K562 (cell line): Measurements from ENCODE around the gene MTERF2.

Experiments
- EP400 ChIP-seq: fragments of 450-650 bp; IDR thresholded peaks from 2 replicates; pipeline ENCODE4 v1.6.1; 2017; ENCODE audit warnings: antibody characterized with exemption, mild to moderate bottlenecking, moderate library complexity
- KAT7 ChIP-seq: sonication (generic); formaldehyde crosslinking; IDR thresholded peaks from 2 replicates; pipeline ENCODE4 v1.8.0; 2022; ENCODE audit warnings: missing genetic modification reagents, mild to moderate bottlenecking, borderline replicate concordance
- NCOA4 ChIP-seq: fragments of 450-650 bp; IDR thresholded peaks from 2 replicates; pipeline ENCODE4 v1.6.1; 2018; ENCODE audit warnings: mild to moderate bottlenecking; ENCODE audit not compliant: partially characterized antibody
- NR3C1 ChIP-seq: sonication (generic); formaldehyde crosslinking; IDR thresholded peaks from 2 replicates; pipeline ENCODE4 v1.8.1; 2022; ENCODE audit warnings: missing genetic modification reagents
- POLR2AphosphoS5 ChIP-seq: IDR thresholded peaks from 2 replicates; pipeline ENCODE4 v1.6.1; 2011; ENCODE audit warnings: mild to moderate bottlenecking, low read depth, low read length, moderate library complexity; ENCODE audit not compliant: control insufficient read depth, insufficient read depth
- SIX5 ChIP-seq, 2 experiments: IDR thresholded peaks; 2 replicates each; pipeline ENCODE4 v1.6.1; 2011; ENCODE audit warnings: low read length in 2 of 2, borderline replicate concordance in 1 of 2, low read depth in 1 of 2, mild to moderate bottlenecking in 1 of 2, moderate library complexity in 1 of 2; ENCODE audit not compliant: insufficient read depth in 1 of 2
- TAF15 ChIP-seq: fragments of 200-400 bp; formaldehyde crosslinking; IDR thresholded peaks from 2 replicates; pipeline ENCODE4 v1.6.1; 2017; ENCODE audit warnings: mild to moderate bottlenecking, low read depth, low read length, moderate library complexity
- TF ChIP-seq, protein P1 (sequence below), 3 experiments: IDR thresholded peaks in 2 of 3; conservative IDR thresholded peaks in 1 of 3; 2 replicates each; pipeline ENCODE4 v1.5.1; 2011 to 2012; ENCODE audit warnings: low read length in 3 of 3, mild to moderate bottlenecking in 3 of 3, control low read depth in 2 of 3, improper control_type of control experiment in 1 of 3, inconsistent platforms in 1 of 3, low read depth in 1 of 3, mixed read lengths in 1 of 3, moderate library complexity in 1 of 3; ENCODE audit not compliant: insufficient read depth in 2 of 3

DNA sequence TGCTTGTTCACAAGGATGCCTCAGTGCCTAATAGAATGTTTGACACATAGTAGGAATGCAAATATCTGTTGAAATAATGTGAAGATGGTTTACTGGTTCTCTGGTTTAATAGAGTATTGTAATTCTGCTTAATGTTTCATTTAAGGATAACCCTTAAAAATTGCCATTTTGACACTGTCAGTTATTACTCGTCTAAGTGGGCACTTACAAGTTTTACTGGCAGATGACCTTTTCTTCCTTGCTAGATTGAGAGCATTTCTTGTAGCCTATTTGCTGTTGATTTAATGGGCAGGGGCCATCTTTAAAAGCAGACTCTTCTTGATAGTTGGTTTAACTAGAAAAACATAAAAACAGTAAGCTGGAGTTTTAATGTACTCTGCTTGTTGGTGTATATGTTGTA is 29.4 kb downstream of the MTERF2 start:
- TF ChIP-seq SIX5 (IDR thresholded peaks at IDR 0.05; ENCODE audit: borderline replicate concordance in 1 of 2, insufficient read depth in 1 of 2, low read depth in 1 of 2, low read length in 2 of 2) (no peak), TAF15 (no peak), NR3C1 (CRISPR knock-in tag) (no peak), POLR2AphosphoS5 (no peak), NCOA4 (no peak), EP400 (no peak), KAT7 (no peak)
- TF ChIP-seq, protein P1, sequence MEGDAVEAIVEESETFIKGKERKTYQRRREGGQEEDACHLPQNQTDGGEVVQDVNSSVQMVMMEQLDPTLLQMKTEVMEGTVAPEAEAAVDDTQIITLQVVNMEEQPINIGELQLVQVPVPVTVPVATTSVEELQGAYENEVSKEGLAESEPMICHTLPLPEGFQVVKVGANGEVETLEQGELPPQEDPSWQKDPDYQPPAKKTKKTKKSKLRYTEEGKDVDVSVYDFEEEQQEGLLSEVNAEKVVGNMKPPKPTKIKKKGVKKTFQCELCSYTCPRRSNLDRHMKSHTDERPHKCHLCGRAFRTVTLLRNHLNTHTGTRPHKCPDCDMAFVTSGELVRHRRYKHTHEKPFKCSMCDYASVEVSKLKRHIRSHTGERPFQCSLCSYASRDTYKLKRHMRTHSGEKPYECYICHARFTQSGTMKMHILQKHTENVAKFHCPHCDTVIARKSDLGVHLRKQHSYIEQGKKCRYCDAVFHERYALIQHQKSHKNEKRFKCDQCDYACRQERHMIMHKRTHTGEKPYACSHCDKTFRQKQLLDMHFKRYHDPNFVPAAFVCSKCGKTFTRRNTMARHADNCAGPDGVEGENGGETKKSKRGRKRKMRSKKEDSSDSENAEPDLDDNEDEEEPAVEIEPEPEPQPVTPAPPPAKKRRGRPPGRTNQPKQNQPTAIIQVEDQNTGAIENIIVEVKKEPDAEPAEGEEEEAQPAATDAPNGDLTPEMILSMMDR (IDR thresholded peaks at IDR 0.05 in 2 of 3, conservative IDR thresholded peaks at IDR 0.05 in 1 of 3; ENCODE audit: insufficient read depth in 2 of 3, low read depth in 1 of 3, low read length in 3 of 3) = no peak
